Fibroblast of the aortic adventitia (primary cell): ENCODE data around the gene ATP2B2. TPM values are rescaled to one million over a fixed set of nuclear protein-coding genes. Genes with fewer than 3 reads are reported as not detected.

ENCODE experiments used
- DNase-seq: peaks from one replicate; pipeline ENCODE4 v3.0.0-alpha.2; 2010; ENCODE audit warnings: low read depth
- H3K4me3 ChIP-seq: 2 replicates; pipeline ENCODE4 v1.5.1; 2011; ENCODE audit warnings: low read depth, mild to moderate bottlenecking, control low read depth, low read length, moderate library complexity
- total RNA-seq: library from RNA; depleted of rRNA; stranded (reverse); fragments of >200 nt; gene quantifications from 2 replicates; pipeline ENCODE4 v1.2.3, GENCODE V29; 2012; ENCODE audit warnings: low replicate concordance
- TF ChIP-seq, protein P1 (sequence below): IDR thresholded peaks from 2 replicates; pipeline ENCODE4 v1.5.1; 2011; ENCODE audit warnings: mild to moderate bottlenecking, low read length, control low read depth, inconsistent platforms; ENCODE audit not compliant: insufficient read depth

Gene ATP2B2
- total RNA-seq, 1 donor, result not detected

GRCh38 chr3:10473581-10474274 lies 31.7 kb downstream of the ATP2B2 start:
- DNase-seq, result no peak
- no peak overlapping the region for H3K4me3 ChIP-seq
- TF ChIP-seq, protein P1, sequence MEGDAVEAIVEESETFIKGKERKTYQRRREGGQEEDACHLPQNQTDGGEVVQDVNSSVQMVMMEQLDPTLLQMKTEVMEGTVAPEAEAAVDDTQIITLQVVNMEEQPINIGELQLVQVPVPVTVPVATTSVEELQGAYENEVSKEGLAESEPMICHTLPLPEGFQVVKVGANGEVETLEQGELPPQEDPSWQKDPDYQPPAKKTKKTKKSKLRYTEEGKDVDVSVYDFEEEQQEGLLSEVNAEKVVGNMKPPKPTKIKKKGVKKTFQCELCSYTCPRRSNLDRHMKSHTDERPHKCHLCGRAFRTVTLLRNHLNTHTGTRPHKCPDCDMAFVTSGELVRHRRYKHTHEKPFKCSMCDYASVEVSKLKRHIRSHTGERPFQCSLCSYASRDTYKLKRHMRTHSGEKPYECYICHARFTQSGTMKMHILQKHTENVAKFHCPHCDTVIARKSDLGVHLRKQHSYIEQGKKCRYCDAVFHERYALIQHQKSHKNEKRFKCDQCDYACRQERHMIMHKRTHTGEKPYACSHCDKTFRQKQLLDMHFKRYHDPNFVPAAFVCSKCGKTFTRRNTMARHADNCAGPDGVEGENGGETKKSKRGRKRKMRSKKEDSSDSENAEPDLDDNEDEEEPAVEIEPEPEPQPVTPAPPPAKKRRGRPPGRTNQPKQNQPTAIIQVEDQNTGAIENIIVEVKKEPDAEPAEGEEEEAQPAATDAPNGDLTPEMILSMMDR, result no peak

DNA sequence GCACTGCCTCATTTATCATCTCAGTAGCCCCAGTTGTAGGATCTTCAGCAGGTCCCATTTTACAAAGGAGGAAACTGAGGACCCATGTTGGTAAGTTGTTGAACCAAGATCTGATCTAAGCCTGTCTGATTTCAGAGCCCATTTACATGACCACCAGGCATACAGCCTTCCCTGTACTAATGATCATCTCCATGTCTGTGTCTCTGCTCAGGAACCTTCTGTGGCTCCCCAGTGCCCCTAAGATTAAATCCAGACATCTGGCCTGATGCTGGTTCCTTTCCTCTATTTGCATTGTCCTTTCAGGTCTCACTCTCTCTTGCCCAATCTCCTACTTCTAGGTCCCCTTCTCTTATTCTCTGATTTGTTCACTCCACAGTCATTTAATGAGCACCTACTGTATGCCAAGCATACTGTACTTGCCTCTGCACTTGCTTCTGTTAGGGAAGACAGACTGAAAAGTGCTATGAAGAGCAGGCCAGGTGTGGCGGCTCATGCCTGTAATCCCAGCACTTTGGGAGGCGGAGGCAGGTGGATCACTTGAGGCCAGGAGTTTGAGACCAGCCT lies 32.4 kb downstream of the ATP2B2 start:
- H3K4me3 ChIP-seq, result no peak overlapping the region
- TF ChIP-seq, protein P1, result no peak
- no peak for DNase-seq

DNA sequence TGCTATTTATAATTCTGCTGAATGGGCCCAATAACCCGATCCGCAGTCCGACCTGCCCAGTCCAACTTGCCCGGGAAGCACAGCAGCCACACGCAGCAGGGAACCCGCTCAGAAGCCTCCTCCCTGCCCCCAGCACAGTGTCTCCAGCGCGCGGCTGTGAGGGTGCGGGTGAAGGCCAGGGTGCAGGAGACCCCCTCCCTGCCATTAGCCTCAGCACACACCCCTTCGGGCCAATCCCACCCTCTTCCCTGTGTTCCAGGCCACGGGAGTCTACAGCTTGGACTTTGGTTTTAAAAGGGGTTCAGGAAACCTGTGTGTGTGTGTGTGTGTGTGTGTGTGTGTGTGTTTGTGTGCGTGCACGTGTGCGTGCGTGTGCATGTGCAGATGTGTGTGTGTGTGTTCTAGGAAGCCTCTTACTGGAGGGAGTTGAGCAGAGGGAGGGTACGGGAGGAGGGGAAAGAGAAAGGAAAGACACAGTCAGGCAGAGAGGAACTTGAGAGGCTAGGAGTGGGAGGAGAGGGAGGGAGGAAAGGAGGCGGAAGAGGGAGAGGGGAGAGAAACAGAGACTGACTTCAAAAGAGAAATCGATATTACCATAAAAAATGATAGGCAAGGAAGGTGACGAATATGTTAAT lies 34.2 kb downstream of the ATP2B2 start:
- TF ChIP-seq, protein P1, result no peak
- H3K4me3 ChIP-seq, result no peak overlapping the region
- DNase-seq, result no peak

GRCh38 chr3:10470120-10471053 lies 35.0 kb downstream of the ATP2B2 start:
- DNase-seq, result no peak
- H3K4me3 ChIP-seq, result no peak overlapping the region
- TF ChIP-seq, protein P1, result no peak

DNA sequence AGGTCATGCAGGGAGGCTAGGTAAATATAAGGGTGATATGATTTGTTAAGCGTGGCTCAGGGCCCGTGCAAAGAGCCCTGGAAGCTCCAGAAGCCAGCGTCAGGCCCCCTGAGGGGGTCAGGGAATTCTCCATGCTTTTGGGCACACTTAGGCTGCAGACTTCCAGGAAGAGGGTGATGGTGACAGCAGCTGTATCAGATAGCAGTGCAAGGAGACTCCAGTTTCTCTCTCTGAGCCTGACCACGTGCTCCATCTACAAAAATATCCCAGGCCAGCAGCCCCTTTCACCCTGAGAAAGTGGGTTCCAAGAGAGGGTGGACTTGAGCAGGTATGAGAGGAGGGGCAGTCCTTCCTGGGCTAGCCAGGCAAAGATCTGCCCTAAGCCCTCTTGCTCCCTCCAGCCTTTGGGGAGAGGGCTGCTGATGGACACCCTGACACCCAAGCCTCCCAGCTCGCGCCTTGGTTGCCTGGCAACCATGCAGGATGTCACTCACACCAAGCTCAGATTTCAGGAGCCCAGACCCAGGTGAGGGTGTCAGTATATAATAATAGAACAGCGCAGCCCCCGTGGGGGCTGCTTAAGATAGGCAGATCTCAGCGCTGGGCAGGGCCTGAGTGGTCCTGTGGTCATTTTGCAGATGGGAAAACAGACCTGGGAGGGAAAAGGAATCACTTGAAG lies 35.8 kb downstream of the ATP2B2 start:
- H3K4me3 ChIP-seq, result no peak overlapping the region
- TF ChIP-seq, protein P1, result no peak
- no peak for DNase-seq
